Endothelial cell of umbilical vein (primary cell): ENCODE measurements around the gene CFAP300. TPM values are rescaled to one million over a fixed set of nuclear protein-coding genes. Genes with fewer than 3 reads are reported as not detected.

Experiments used
- Bru-seq: library from RNA; stranded (reverse); fragments of 400-500 nt; gene quantifications from one replicate; lab custom pipeline; 2021; lab: Mats Ljungman, UMichigan
- BruChase-seq, 2 experiments: library from RNA; stranded (reverse); fragments of 400-500 nt; gene quantifications; one replicate each; lab custom pipeline; 2021; lab: Mats Ljungman, UMichigan
- BruUV-seq: library from RNA; stranded (reverse); fragments of 400-500 nt; replicated peaks from 2 replicates; lab custom pipeline; 2021; lab: Mats Ljungman, UMichigan
- CTCF ChIA-PET: fragments of 300-600, 350-600 bp; sonication (Branson Sonifier 250); formaldehyde crosslinking; loops from one replicate; lab custom pipeline; 2021; ENCODE audit warnings: antibody characterized with exemption, inconsistent platforms; lab: Charles Lee
- POLR2A ChIA-PET: fragments of 300-600, 350-600 bp; sonication (Branson Sonifier 250); formaldehyde crosslinking; loops from one replicate; lab custom pipeline; 2021; ENCODE audit warnings: antibody characterized with exemption, inconsistent platforms; lab: Charles Lee
- DNase-seq: peaks from one replicate; pipeline ENCODE4 v3.0.0-alpha.2; 2011; ENCODE audit warnings: low read depth, low spot score
- FAIRE-seq: peaks from 2 replicates; lab custom pipeline; 2011; peaks lifted over from hg19 to GRCh38; lab: Jason Lieb, UNC
- H2AFZ ChIP-seq: 2 replicates; pipeline ENCODE4 v1.6.0; 2012; ENCODE audit warnings: low read depth, low read length, control low read depth, inconsistent platforms
- H3K27ac ChIP-seq: 2 replicates; pipeline ENCODE4 v1.5.1; 2011; ENCODE audit warnings: low read depth, mild to moderate bottlenecking, control low read depth, low read length, moderate library complexity; ENCODE audit not compliant: insufficient read depth
- H3K27me3 ChIP-seq, 2 experiments: 2 replicates each; pipeline versions ENCODE4 v1.6.0 to v1.6.1; 2011; ENCODE audit warnings: low read length in 2 of 2, mixed read lengths in 1 of 2; ENCODE audit not compliant: control insufficient read depth in 2 of 2, insufficient read depth in 2 of 2
- H3K36me3 ChIP-seq, 2 experiments: 2 replicates in 1 of 2; 3 replicates in 1 of 2; pipeline ENCODE4 v1.5.1; 2011; ENCODE audit warnings: low read length in 2 of 2, mild to moderate bottlenecking in 1 of 2, moderate library complexity in 1 of 2; ENCODE audit not compliant: control insufficient read depth in 2 of 2, insufficient read depth in 2 of 2; ENCODE audit errors: extremely low read depth in 1 of 2
- H3K4me1 ChIP-seq: 3 replicates; pipeline ENCODE4 v1.5.1; 2011; ENCODE audit warnings: mild to moderate bottlenecking, low read length; ENCODE audit not compliant: control insufficient read depth, insufficient read depth; ENCODE audit errors: extremely low read depth
- H3K4me2 ChIP-seq: 2 replicates; pipeline ENCODE4 v1.6.1; 2011; ENCODE audit warnings: low read length, control low read depth, mixed read lengths; ENCODE audit not compliant: insufficient read depth
- H3K4me3 ChIP-seq, 3 experiments: fragments of 200-600 bp in 1 of 3; sonication (generic), shearing (Covaris generic) in 1 of 3; replicated peaks in 1 of 3; 2 replicates each; pipeline ENCODE4 v1.5.1; 2011 to 2016; ENCODE audit warnings: control low read depth in 3 of 3, low read length in 3 of 3, mild to moderate bottlenecking in 2 of 3, inconsistent platforms in 1 of 3, low read depth in 1 of 3, moderate library complexity in 1 of 3; ENCODE audit not compliant: insufficient read depth in 1 of 3
- H3K79me2 ChIP-seq: 2 replicates; pipeline ENCODE4 v1.6.0; 2012; ENCODE audit warnings: low read length, inconsistent platforms; ENCODE audit not compliant: control insufficient read depth, insufficient read depth
- H3K9ac ChIP-seq: replicated peaks from 2 replicates; pipeline ENCODE3; 2011; ENCODE audit warnings: low read length, control low read depth; ENCODE audit not compliant: insufficient read depth; ENCODE audit errors: extremely low read depth
- H3K9me1 ChIP-seq: replicated peaks from 3 replicates; pipeline ENCODE4 v1.6.0; 2011; ENCODE audit warnings: mild to moderate bottlenecking, low read length; ENCODE audit not compliant: control insufficient read depth, insufficient read depth; ENCODE audit errors: extremely low read depth
- H3K9me3 ChIP-seq: replicated peaks from 2 replicates; pipeline ENCODE4 v1.5.1; 2012; ENCODE audit warnings: low read length, inconsistent platforms; ENCODE audit not compliant: control insufficient read depth, insufficient read depth
- H4K20me1 ChIP-seq: replicated peaks from 2 replicates; pipeline ENCODE3; 2011; ENCODE audit warnings: mild to moderate bottlenecking, low read length; ENCODE audit not compliant: control insufficient read depth, insufficient read depth; ENCODE audit errors: extremely low read depth
- FOS ChIP-seq: IDR thresholded peaks from 2 replicates; pipeline ENCODE4 v1.6.1; 2011; ENCODE audit warnings: mild to moderate bottlenecking, low read length, moderate library complexity, borderline replicate concordance; ENCODE audit not compliant: insufficient read depth
- GATA2 ChIP-seq: IDR thresholded peaks from 2 replicates; pipeline ENCODE4 v1.7.0; 2011; ENCODE audit warnings: low read depth, mild to moderate bottlenecking, moderate library complexity, mixed read lengths, low read length; ENCODE audit not compliant: insufficient read length, insufficient read depth
- MAX ChIP-seq: IDR thresholded peaks from 2 replicates; pipeline ENCODE4 v1.6.1; 2011; ENCODE audit not compliant: insufficient read depth, insufficient read length
- POLR2A ChIP-seq: IDR thresholded peaks from 2 replicates; pipeline ENCODE4 v1.6.1; 2012; ENCODE audit warnings: low read depth, mild to moderate bottlenecking, control low read depth, low read length
- POLR2AphosphoS5 ChIP-seq: IDR thresholded peaks from 2 replicates; pipeline ENCODE4 v1.6.1; 2012; ENCODE audit warnings: low read depth, mild to moderate bottlenecking, control low read depth, low read length, moderate library complexity; ENCODE audit not compliant: insufficient read depth
- dilution Hi-C: fragments of 300-500 bp; cut with MboI; formaldehyde crosslinking; loops from one replicate; pipeline ENCODE4 v1.15.0; 2019; ENCODE audit warnings: low sequenced_read_pairs; ENCODE audit not compliant: extremely low pct_ligation_motif_present
- intact Hi-C: fragments of 100-400 bp; cut with micrococcal nuclease; formaldehyde crosslinking; loops from one replicate; pipeline ENCODE4 v1.10.0; 2022
- long read RNA-seq: library from polyadenylated mRNA; stranded (forward); transcript quantifications from one replicate; pipeline ENCODE4 v2.0.0, GENCODE V29; 2021
- polyA minus RNA-seq, 3 experiments: library from RNA; depleted of rRNA, polyadenylated mRNA; stranded (reverse); fragments of >200 nt; gene quantifications; 1 replicate in 1 of 3; 2 replicates in 2 of 3; pipeline ENCODE4 v1.2.3, GENCODE V29; 2011
- polyA plus RNA-seq, 4 experiments: library from polyadenylated mRNA; depleted of rRNA in 3 of 4; stranded (reverse) in 3 of 4; unstranded in 1 of 4; fragments of >200 nt; gene quantifications; 2 replicates each; pipeline versions ENCODE4 v1.2.1 to v1.2.3, GENCODE V29; 2011 to 2012; ENCODE audit warnings: missing spikeins in 1 of 4
- total RNA-seq: library from RNA; stranded (reverse); gene quantifications from 2 replicates; pipeline ENCODE4 v1.2.3, GENCODE V29; 2021

Gene CFAP300
- not detected in 2 replicates for total RNA-seq
- polyA plus RNA-seq = 0.03 and 0.07 TPM in 2 replicates
- 0.06 TPM in 1 of 2 replicates, not detected in the other for polyA plus RNA-seq (2011; cell fraction: cytosol; rRNA removed)
- 0.12 TPM in 1 of 2 replicates, not detected in the other for polyA plus RNA-seq (2011; cell fraction: nucleus; rRNA removed)
- 0.16 and 0.60 TPM in 2 replicates for polyA plus RNA-seq (2012)
- not detected in 2 replicates for polyA minus RNA-seq
- polyA minus RNA-seq (2011; cell fraction: cytosol; rRNA and poly(A)+ RNA removed) = not detected
- not detected in 2 replicates for polyA minus RNA-seq (2011; cell fraction: nucleus; rRNA and poly(A)+ RNA removed)
- percentile 15 among the genes with signal in this experiment for Bru-seq, nascent RNA
- percentile 18 among the genes with signal in this experiment for BruChase-seq, experiment 1, labeled RNA remaining after a 6-hour chase
- percentile 12 among the genes with signal in this experiment for BruChase-seq, experiment 2, labeled RNA remaining after a 2-hour chase
- long read RNA-seq = 0 reads

GRCh38 chr11:102047305-102047924 lies at the start of gene CFAP300:
TSS of gene CFAP300 (plus strand) at chr11:102047437. CDS start at chr11:102047471, 34 bp downstream.
- peak within 1 kb of the TSS; percentile 76 for H3K4me2 ChIP-seq
- no peaks in the 10 kb centered on the region for H3K79me2 ChIP-seq
- POLR2A ChIA-PET = no interaction called here
- H3K9ac ChIP-seq = no peak within 1 kb of the TSS
- CTCF ChIA-PET = interaction anchor here (0.7 to 1.7 kb wide), 3 partner anchors 39 to 187 kb away, joined by 3 to 6 read pairs (median 5); no protein-coding TSS in a partner anchor
- H3K9me3 ChIP-seq = no peaks in the 10 kb centered on the region
- no peaks in the 10 kb centered on the region for H3K27me3 ChIP-seq
- FAIRE-seq (no peak), DNase-seq (peak; percentile 32)
- peak within 1 kb of the TSS; percentile 91 for H2AFZ ChIP-seq
- H3K36me3 ChIP-seq = no peaks in the 10 kb centered on the region
- peaks cover 15% of the 10 kb centered on the region for H3K4me1 ChIP-seq
- H3K4me3 ChIP-seq = peak within 1 kb of the TSS; percentile 24 to 60 (median 42)
- no TSS peak for BruUV-seq
- no peak within 1 kb of the TSS for H3K27ac ChIP-seq
- intact Hi-C loops (no loop called here), dilution Hi-C loops (no loop called here)
- TF ChIP-seq POLR2AphosphoS5 (no peak), GATA2 (no peak), FOS (no peak), POLR2A (no peak), MAX (peak; percentile 9)
- H3K9me1 ChIP-seq = no peaks in the 10 kb centered on the region
- H4K20me1 ChIP-seq = no peaks in the 10 kb centered on the region
